Measurements from ENCODE around the gene CNTFR.

The CNTFR gene

DNA sequence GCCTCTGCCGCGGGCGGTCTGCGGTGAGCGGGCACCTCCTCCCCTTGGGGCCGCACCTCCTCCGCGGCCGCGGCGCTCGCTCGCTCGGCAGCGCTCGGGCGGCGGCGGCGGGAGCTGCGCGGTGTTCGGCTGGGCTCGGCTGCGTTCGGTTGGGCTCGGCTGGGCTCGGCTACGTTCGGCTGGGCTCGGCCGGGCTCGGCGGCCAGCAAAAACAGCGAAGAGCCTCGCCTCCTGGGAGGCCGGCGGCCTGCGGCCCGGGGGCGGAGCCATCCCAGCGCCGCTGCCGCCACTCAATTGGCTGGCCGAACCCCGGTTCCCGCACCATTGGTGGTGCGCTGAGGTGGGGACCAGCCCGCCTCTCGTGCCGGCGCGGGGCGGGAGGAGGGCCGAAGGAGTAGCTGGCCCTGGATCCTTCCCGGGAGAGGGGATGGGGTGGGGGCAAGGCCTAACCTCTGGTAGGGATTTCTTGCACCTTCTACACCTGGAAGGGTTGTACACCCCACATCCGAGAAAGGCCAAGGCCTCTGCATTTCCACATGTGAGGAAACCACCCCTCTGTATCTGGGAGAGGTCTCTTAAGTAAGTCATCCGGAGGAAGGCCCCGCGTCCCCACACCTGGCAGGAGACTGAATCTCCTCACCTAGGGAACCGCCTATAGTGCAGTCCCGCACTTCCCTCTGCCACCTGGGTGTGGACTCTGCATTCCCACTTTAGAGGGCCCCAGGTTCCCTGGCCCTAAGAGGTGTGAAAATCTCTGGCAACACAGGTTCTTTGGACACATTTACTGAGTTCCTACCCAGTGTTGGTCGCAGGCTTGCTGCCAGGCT, 66.3 kb downstream of the CNTFR start, which contains the start of gene ENHO:
ENHO (minus strand) TSS at position 20 of the 827 bp plus-strand sequence. CDS start 1,295 bp downstream, outside the sequence.
- peak; percentile 92 for DNase-seq (ENCODE audit: low spot score)

GRCh38 chr9:34522091-34522887, 67.2 kb downstream of the CNTFR start:
- peak; percentile 29 for DNase-seq (ENCODE audit: low spot score)

DNA sequence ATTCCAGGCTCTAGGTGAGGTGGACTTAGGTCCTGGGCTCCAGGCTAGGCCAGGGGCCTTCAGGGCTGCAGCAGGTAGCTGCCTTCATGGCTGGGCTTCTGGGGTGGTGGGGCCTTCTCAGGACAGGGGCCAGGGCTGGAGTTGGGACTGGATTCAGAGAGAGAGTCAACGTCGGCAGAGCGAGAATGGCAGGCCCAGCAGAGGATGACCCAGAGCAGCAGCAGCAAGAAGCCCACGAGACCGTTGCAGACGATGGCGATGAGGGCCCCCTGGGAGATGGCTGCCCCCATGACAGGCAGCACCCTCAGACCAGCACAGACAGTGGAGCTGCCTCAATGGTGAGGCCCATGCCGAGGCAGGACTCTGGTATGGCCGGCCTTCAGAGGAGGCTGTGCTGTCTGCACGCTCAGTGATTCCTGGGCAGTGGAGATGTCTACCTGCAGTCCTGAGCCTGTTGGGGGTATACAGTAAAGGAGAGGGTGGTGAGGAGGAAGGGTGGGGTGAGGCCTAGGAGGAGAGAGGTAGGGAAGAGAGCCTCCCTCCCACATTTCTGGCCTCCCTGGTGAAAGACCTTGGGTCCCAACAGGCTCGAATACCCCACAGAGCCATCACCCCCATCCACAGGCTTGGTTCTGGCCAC, 68.0 kb downstream of the CNTFR start:
- no peak for DNase-seq (ENCODE audit: low spot score)

- DNase-seq (ENCODE audit: low spot score) = no peak
Observed at GRCh38 chr9:34520505-34521385, 68.8 kb downstream of the CNTFR start.

- no peak for DNase-seq (ENCODE audit: low spot score)
Observed at GRCh38 chr9:34520096-34520495, 69.4 kb downstream of the CNTFR start.

DNA sequence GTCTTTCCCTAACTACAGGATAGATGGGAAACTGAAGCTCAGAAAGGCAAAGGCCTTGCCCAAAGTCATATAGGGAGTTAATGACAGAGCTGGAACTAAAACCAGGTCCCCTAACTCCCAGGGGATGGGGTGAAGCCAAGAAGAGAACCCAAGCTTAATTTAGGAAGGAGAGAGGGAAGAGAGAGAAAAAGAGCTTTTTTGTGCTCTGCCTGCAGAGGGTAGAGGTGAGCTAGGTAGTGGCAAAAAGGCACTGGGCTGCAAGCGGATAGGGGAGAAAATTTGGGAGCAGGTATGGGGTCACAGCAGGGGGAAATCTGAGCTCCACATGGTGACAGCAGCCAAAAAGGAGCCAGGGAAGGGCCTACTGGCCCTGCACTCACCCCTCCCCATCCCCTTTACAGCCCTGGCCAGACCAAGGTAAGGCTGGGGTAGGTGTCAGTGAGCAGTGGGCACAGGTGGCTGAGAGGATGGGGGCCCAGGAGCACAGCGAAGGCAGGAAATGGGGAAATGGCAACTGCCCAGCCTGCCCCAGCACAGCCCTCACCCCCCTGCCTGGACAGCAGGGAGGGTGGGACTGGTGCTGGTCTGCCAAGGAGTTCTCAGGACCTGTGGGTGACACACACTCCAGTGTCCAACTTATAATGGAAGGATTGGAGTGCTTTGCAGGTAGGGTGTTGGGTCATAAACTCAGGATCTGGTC, 70.1 kb downstream of the CNTFR start:
- DNase-seq (ENCODE audit: low spot score) = no peak

- no peak for DNase-seq (ENCODE audit: low spot score)
Observed at GRCh38 chr9:34518896-34519295, 70.6 kb downstream of the CNTFR start.

GRCh38 chr9:34518110-34518616, 71.4 kb downstream of the CNTFR start:
- DNase-seq (ENCODE audit: low spot score) = no peak

DNA sequence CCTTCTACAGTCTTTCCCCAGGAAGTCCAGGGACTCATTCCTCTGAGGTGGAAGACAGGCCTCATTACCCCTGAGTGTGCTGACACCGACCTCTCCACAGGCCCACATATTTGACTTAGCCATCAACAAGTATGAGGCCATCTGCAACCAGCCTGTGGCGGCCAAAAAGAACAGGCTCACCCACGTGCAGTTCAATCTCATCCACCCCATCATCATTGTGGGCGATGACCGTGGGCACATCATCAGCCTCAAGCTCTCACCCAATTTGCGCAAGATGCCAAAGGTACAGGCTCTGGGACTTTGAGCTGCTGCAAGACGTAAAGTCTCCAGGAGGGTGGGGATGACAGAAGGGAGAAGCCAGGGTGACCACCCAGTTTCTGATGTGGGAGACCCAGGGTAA, 72.3 kb downstream of the CNTFR start:
- DNase-seq (ENCODE audit: low spot score) = no peak

DNA sequence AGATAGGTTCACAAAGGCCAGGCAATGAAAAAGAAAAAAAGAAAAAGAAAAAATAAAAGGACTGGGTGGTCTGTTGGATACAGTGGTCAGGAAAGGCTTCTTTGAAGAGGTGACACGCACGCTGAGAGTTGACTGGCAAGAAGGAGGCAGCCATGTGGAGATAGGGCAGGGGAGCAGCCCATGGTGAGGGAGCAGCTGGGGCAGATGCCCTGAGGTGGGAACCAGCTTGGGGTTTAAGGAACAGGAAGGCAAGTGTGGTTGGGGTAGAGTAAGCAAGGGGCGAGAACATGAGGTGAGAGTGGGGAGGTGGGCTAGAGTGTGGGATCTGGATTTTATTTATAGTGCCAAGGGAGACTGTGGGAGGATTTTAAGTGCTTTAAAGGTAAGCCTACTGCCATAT, 73.6 kb downstream of the CNTFR start:
- DNase-seq (ENCODE audit: low spot score) = no peak

GRCh38 chr9:34514816-34515215, 74.7 kb downstream of the CNTFR start:
- DNase-seq (ENCODE audit: low spot score) = no peak

DNA sequence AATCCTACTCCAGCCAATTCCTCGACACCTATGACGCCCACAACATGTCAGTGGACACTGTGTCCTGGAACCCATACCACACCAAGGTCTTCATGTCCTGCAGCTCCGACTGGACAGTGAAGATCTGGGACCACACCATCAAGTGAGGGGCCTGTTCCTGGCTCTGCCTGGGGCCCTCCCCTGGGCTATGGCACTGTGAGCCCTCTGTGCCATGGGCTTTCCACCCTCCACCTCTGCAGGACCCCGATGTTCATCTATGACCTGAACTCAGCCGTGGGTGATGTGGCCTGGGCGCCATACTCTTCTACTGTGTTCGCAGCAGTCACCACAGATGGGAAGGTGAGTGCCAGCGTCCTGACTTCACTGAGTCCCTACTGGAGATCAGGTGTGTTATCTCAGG, 75.1 kb downstream of the CNTFR start:
- no peak for DNase-seq (ENCODE audit: low spot score)

GRCh38 chr9:34513567-34514214, 75.8 kb downstream of the CNTFR start:
- DNase-seq (ENCODE audit: low spot score) = no peak

- DNase-seq (ENCODE audit: low spot score) = no peak
Observed at GRCh38 chr9:34512131-34513078, 77.1 kb downstream of the CNTFR start.

DNA sequence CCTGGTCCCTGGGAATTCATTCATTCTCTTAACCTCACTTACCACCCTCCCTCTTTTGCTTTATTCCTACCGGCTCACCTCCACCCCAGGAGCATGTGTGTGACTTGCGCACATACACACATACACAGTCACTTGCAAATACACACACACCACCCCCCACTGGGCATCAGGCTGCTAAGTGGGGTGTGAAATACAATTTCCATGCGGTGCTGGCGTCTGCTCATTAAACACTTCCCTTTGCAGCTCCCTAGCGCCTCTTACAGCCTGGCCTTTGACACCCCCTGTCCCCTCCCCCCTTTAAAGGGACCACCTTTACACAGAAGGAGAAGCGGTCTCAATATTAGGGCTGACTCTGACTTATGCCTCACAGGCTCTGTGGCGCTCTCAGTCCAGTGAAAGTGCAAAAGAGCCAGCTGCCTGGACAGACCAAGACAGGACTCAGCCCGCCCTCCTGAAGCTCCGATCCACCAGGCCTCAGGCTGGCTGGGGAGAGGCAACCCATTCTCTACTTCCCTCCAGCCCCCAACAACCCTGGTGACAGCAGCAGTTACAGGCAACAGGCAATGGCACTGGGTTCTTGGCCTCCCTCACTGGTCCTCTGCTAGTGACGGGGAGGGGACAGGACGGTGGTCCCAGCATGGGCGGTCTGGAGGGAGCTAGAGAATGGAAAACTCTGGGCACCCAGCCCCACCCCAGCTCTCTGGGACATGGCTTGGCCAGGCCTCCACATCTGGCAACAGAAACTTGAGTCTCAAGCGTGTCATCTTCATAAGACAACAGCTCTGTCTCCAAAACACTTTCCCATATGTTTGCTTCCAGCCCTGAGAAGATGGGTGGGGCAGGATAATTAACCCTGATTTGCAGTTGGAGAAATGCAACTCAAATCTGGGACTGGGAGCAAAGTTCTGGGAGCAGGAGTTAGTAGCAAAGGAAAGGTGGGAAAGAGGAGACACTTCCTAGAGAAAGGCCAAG, 78.7 kb downstream of the CNTFR start:
- peak; percentile 83 for DNase-seq (ENCODE audit: low spot score)

- no peak for DNase-seq (ENCODE audit: low spot score)
Observed at GRCh38 chr9:34508951-34509350, 80.6 kb downstream of the CNTFR start.

- no peak for DNase-seq (ENCODE audit: low spot score)
Observed at GRCh38 chr9:34508463-34508862, 81.1 kb downstream of the CNTFR start.

- no peak for DNase-seq (ENCODE audit: low spot score)
Observed at GRCh38 chr9:34507966-34508365, 81.6 kb downstream of the CNTFR start.
